HepG2 (cell line): ENCODE measurements around the gene ANKS3. TPM values are rescaled to one million over a fixed set of nuclear protein-coding genes. Genes with fewer than 3 reads are reported as not detected.

ENCODE experiments used
- ATAC-seq: fragments of 200-7000 bp; cut with Tn5 transposase; 3 replicates; pipeline ENCODE4 v1.9.1; 2020; ENCODE audit warnings: mild to moderate bottlenecking, moderate library complexity
- BruUV-seq: library from RNA; stranded (reverse); fragments of 400-500 nt; replicated peaks from 2 replicates; lab custom pipeline; 2021; lab: Mats Ljungman, UMichigan
- CTCF ChIA-PET: fragments of 300-600 bp; formaldehyde crosslinking; extraction: SDS; loops from one replicate; lab custom pipeline; 2021; ENCODE audit warnings: low total read pairs, inconsistent platforms, low intra/inter-chr PET ratio; lab: Yijun Ruan, JAX
- POLR2A ChIA-PET: fragments of 350-600 bp; sonication (Branson Sonifier 250); formaldehyde crosslinking; loops from one replicate; lab custom pipeline; 2020; ENCODE audit warnings: antibody characterized with exemption, inconsistent platforms; lab: Yijun Ruan, JAX
- DNase-seq: peaks from one replicate; pipeline ENCODE4 v3.0.0-alpha.2; 2015; ENCODE audit warnings: low spot score
- FAIRE-seq: peaks from 3 replicates; lab custom pipeline; 2011; peaks lifted over from hg19 to GRCh38; lab: Jason Lieb, UNC
- H2AFZ ChIP-seq: one replicate; pipeline ENCODE4 v1.6.1; 2011; ENCODE audit warnings: low read length, inconsistent platforms
- H3K27ac ChIP-seq: fragments of 300-600 bp; 3 replicates; pipeline ENCODE4 v1.8.0; 2011; ENCODE audit warnings: mixed run types, mild to moderate bottlenecking, mixed read lengths, low read length, inconsistent platforms; ENCODE audit not compliant: insufficient read depth; ENCODE audit errors: extremely low read length
- H3K27me3 ChIP-seq, 2 experiments: fragments of 200-600 bp in 1 of 2; 2 replicates in 1 of 2; 3 replicates in 1 of 2; pipeline versions ENCODE4 v1.6.0 to v1.8.0; 2011; ENCODE audit warnings: low read length in 2 of 2, mild to moderate bottlenecking in 2 of 2, moderate library complexity in 2 of 2, inconsistent platforms in 1 of 2; ENCODE audit not compliant: insufficient read depth in 2 of 2, control insufficient read depth in 1 of 2
- H3K36me3 ChIP-seq, 2 experiments: fragments of 200-600 bp in 1 of 2; replicated peaks in 1 of 2; 2 replicates in 1 of 2; 3 replicates in 1 of 2; pipeline versions ENCODE4 v1.5.1 to v1.8.0; 2011; ENCODE audit warnings: low read length in 2 of 2, inconsistent platforms in 1 of 2; ENCODE audit not compliant: insufficient read depth in 2 of 2, control insufficient read depth in 1 of 2
- H3K4me1 ChIP-seq: 2 replicates; pipeline ENCODE4 v1.5.1; 2012; ENCODE audit warnings: low read length, inconsistent platforms; ENCODE audit not compliant: insufficient read depth
- H3K4me2 ChIP-seq: 2 replicates; pipeline ENCODE4 v1.6.0; 2011; ENCODE audit warnings: low read depth, low read length, inconsistent platforms
- H3K4me3 ChIP-seq, 3 experiments: fragments of 200-600 bp in 1 of 3; sonication (generic), shearing (Covaris generic) in 1 of 3; replicated peaks in 1 of 3; 2 replicates each; pipeline ENCODE4 v1.5.1; 2011 to 2016; ENCODE audit warnings: low read length in 3 of 3, inconsistent platforms in 2 of 3, low read depth in 2 of 3, mild to moderate bottlenecking in 2 of 3, control low read depth in 1 of 3, mixed read lengths in 1 of 3; ENCODE audit not compliant: insufficient read depth in 1 of 3
- H3K79me2 ChIP-seq: one replicate; pipeline ENCODE4 v1.6.1; 2011; ENCODE audit warnings: low read length, inconsistent platforms; ENCODE audit not compliant: insufficient read depth
- H3K9ac ChIP-seq: 2 replicates; pipeline ENCODE4 v1.6.0; 2011; ENCODE audit warnings: mild to moderate bottlenecking, low read depth, low read length, inconsistent platforms; ENCODE audit not compliant: insufficient read depth
- H3K9me3 ChIP-seq: 2 replicates; pipeline ENCODE4 v1.5.1; 2012; ENCODE audit warnings: mild to moderate bottlenecking, low read length
- H4K20me1 ChIP-seq: 2 replicates; pipeline ENCODE4 v1.6.0; 2011; ENCODE audit warnings: inconsistent platforms, mild to moderate bottlenecking, low read length, moderate library complexity; ENCODE audit not compliant: insufficient read depth
- ATF7-NPFF ChIP-seq: sonication (generic); formaldehyde crosslinking; IDR thresholded peaks from 2 replicates; pipeline ENCODE4 v1.8.1; 2023; ENCODE audit warnings: mild to moderate bottlenecking, low read depth, missing genetic modification reagents, moderate library complexity
- CBFB ChIP-seq: sonication (generic); formaldehyde crosslinking; IDR thresholded peaks from 2 replicates; pipeline ENCODE4 v1.4.0; 2020; ENCODE audit warnings: missing genetic modification reagents
- CBX1 ChIP-seq: IDR thresholded peaks from one replicate; pipeline ENCODE4 v1.6.1; 2016; ENCODE audit warnings: antibody characterized with exemption, low read depth
- GATAD2A ChIP-seq: IDR thresholded peaks from 2 replicates; pipeline ENCODE4 v1.6.1; 2016
- HNF4G ChIP-seq, 2 experiments: sonication (generic) in 1 of 2; formaldehyde crosslinking in 1 of 2; IDR thresholded peaks; 2 replicates each; pipeline versions ENCODE4 v1.4.0 to v1.6.1; 2011 to 2020; ENCODE audit warnings: borderline replicate concordance in 2 of 2, low read depth in 2 of 2, mild to moderate bottlenecking in 2 of 2, low read length in 1 of 2, missing genetic modification reagents in 1 of 2, moderate library complexity in 1 of 2
- IKZF1 ChIP-seq: fragments of 450-650 bp; IDR thresholded peaks from 2 replicates; pipeline ENCODE4 v1.7.1; 2016
- KLF15 ChIP-seq: sonication (generic); formaldehyde crosslinking; IDR thresholded peaks from 2 replicates; pipeline ENCODE4 v1.8.1; 2023; ENCODE audit warnings: borderline replicate concordance, mild to moderate bottlenecking, inconsistent platforms, missing genetic modification reagents, mixed read lengths
- MAFK ChIP-seq, 2 experiments: IDR thresholded peaks in 1 of 2; conservative IDR thresholded peaks in 1 of 2; 2 replicates each; pipeline ENCODE4 v1.6.1; 2011; ENCODE audit warnings: improper control_type of control experiment in 2 of 2, low read length in 2 of 2
- SRF ChIP-seq: IDR thresholded peaks from 2 replicates; pipeline ENCODE4 v1.6.1; 2011; ENCODE audit warnings: mild to moderate bottlenecking, low read depth, low read length, moderate library complexity
- ZFY ChIP-seq: sonication (generic); formaldehyde crosslinking; IDR thresholded peaks from 2 replicates; pipeline ENCODE4 v1.4.0; 2020; ENCODE audit warnings: missing genetic modification reagents
- ZNF605 ChIP-seq: sonication (generic); formaldehyde crosslinking; IDR thresholded peaks from 2 replicates; pipeline ENCODE4 v1.8.0; 2022; ENCODE audit warnings: mild to moderate bottlenecking, missing genetic modification reagents
- ZNF790 ChIP-seq: sonication (generic); formaldehyde crosslinking; IDR thresholded peaks from 2 replicates; pipeline ENCODE4 v1.8.0; 2022; ENCODE audit warnings: missing genetic modification reagents, mild to moderate bottlenecking, borderline replicate concordance
- WGBS: methylation state at CpG from one replicate; pipeline ENCODE4 v1.1.6; 2017; ENCODE audit warnings: low lambda C conversion rate; 5-methylcytosine and 5-hydroxymethylcytosine counted together
- in situ Hi-C: cut with HindIII; loops from 2 replicates; pipeline ENCODE4 v1.10.0; 2017; ENCODE audit warnings: low pct_unique_long_range_greater_than_20kb; ENCODE audit not compliant: extremely low pct_ligation_motif_present
- intact Hi-C: fragments of 100-400 bp; cut with micrococcal nuclease; formaldehyde crosslinking; loops from one replicate; pipeline ENCODE4 v1.10.0; 2022; ENCODE audit not compliant: unreplicated experiment
- polyA plus RNA-seq, 8 experiments: library from polyadenylated mRNA; depleted of rRNA in 3 of 8; stranded (reverse) in 7 of 8; unstranded in 1 of 8; fragments of >200 nt; fragmentation: Illumina TruSeq in 4 of 8; extraction: Trizol in 4 of 8; gene quantifications; 2 replicates each; pipeline versions ENCODE4 v1.2.1 to v1.2.3, GENCODE V29; 2011 to 2016; ENCODE audit warnings: low read depth in 4 of 8, missing spikeins in 1 of 8, mixed read lengths in 1 of 8; ENCODE audit not compliant: insufficient read depth in 1 of 8
- total RNA-seq, 5 experiments: library from RNA; depleted of rRNA; stranded (reverse); fragments of >200 nt; fragmentation: Illumina TruSeq; extraction: Trizol; gene quantifications; 2 replicates each; pipeline ENCODE4 v1.2.3, GENCODE V29; 2016; ENCODE audit warnings: low read depth in 1 of 5
- TF ChIP-seq, protein P1 (sequence below): sonication (generic); formaldehyde crosslinking; IDR thresholded peaks from 2 replicates; pipeline ENCODE4 v1.8.1; 2022; ENCODE audit warnings: low read depth, mild to moderate bottlenecking, missing genetic modification reagents
- TF ChIP-seq, protein P2 (sequence below), 2 experiments: sonication (generic) in 1 of 2; formaldehyde crosslinking in 1 of 2; IDR thresholded peaks; 2 replicates each; pipeline versions ENCODE4 v1.5.1 to v1.6.1; 2011 to 2020; ENCODE audit warnings: borderline replicate concordance in 1 of 2, low read depth in 1 of 2, low read length in 1 of 2, mild to moderate bottlenecking in 1 of 2, missing genetic modification reagents in 1 of 2, moderate library complexity in 1 of 2

ANKS3 gene
- total and polyA plus RNA-seq, 2 of the 13 experiments (the other 11 are each of a cell fraction or from before 2014, with no cell fraction given), result 11.4 to 15.9 TPM

DNA sequence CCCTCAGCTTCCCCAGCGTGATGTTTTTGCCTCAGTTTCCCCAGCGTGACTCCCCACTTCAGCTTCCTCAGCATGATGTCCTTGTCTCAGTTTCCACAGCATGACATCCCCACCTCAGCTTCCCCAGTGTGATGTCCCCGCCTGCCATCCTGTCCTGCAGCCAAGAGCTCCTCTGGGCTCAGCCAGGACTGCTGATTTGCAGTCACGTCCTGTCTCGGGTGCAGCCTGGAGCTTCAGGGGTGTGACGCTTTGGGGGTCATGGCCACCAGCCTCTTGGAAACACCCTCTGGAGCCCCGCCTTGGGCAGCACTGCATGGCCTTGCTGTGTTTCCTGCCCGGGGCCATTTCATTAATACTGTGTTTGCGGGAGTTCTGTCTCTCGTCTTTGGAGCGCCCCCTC lies 57.2 kb downstream of the ANKS3 start (continued):
- TF ChIP-seq, protein P1, sequence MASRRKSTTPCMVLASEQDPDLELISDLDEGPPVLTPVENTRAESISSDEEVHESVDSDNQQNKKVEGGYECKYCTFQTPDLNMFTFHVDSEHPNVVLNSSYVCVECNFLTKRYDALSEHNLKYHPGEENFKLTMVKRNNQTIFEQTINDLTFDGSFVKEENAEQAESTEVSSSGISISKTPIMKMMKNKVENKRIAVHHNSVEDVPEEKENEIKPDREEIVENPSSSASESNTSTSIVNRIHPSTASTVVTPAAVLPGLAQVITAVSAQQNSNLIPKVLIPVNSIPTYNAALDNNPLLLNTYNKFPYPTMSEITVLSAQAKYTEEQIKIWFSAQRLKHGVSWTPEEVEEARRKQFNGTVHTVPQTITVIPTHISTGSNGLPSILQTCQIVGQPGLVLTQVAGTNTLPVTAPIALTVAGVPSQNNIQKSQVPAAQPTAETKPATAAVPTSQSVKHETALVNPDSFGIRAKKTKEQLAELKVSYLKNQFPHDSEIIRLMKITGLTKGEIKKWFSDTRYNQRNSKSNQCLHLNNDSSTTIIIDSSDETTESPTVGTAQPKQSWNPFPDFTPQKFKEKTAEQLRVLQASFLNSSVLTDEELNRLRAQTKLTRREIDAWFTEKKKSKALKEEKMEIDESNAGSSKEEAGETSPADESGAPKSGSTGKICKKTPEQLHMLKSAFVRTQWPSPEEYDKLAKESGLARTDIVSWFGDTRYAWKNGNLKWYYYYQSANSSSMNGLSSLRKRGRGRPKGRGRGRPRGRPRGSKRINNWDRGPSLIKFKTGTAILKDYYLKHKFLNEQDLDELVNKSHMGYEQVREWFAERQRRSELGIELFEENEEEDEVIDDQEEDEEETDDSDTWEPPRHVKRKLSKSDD (CRISPR knock-in tag), result no peak
- TF ChIP-seq, protein P2, sequence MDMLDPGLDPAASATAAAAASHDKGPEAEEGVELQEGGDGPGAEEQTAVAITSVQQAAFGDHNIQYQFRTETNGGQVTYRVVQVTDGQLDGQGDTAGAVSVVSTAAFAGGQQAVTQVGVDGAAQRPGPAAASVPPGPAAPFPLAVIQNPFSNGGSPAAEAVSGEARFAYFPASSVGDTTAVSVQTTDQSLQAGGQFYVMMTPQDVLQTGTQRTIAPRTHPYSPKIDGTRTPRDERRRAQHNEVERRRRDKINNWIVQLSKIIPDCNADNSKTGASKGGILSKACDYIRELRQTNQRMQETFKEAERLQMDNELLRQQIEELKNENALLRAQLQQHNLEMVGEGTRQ (IDR thresholded peaks at IDR 0.05; ENCODE audit: low read depth, low read length), result no peak
- TF ChIP-seq, protein P2 (CRISPR knock-in tag; IDR thresholded peaks at IDR 0.05; ENCODE audit: borderline replicate concordance), result no peak

DNA sequence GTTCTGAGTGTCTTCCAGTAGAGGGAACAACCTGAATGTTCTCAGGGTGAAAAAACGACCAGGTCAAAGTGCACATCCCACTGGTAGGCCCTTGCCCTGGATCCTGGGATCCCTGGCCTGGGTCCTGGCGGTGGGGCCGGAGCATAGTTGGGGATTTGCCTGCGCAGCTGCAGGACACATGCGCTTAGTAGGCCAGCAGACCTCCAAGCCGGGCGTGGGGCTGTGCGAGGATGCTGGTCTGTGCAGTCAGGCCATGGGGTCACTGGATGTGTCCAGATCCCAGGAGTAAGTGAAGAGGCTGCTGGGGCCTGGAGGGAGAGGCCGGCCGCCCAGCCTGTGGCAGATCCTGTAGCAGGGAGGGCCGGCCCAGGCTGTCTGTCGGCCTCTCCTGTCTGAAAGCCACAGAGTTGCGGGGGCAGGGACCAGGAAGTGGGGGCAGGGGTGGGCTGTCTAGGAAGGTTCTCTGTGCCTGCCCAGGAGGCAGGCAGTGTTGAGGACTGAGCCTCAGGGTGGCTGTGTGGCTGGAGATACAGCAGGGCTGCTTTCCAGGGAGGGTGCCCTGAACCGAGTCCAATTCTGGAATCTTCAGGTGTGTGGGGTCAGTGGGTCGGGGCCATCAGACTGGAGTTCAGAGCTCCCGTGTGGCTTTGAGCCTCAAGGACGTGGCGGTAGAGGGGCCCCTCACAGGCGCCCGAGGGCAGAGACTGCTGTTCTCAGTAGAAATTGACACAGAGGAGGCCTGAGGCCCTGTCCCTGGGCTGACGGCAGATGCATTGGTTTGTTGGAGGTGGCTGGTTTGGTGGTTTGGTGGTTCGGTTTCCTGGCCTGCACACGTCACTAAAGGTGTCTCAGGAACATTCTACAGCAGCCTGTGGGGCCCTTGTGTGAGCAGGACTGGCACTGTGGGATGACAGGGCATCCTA lies 57.9 kb downstream of the ANKS3 start:
- Histone ChIP-seq H3K27ac (peak overlapping the region; percentile 70), H3K27me3 (no peaks in the 10 kb centered on the region), H3K4me1 (peaks cover 40% of the 10 kb centered on the region), H2AFZ (no peak overlapping the region), H3K4me2 (peak overlapping the region; percentile 18), H3K36me3 (peaks cover 16 to 44% of the 10 kb centered on the region in 2 experiments; a peak in 4 of 5 replicates), H3K9me3 (no peaks in the 10 kb centered on the region), H3K9ac (peak overlapping the region; percentile 46; the same call in 1 of the 2 replicates), H3K4me3 (no peak overlapping the region), H3K79me2 (peaks cover 3% of the 10 kb centered on the region), H4K20me1 (no peaks in the 10 kb centered on the region)
- ATAC-seq, result peak; percentile 61
- intact Hi-C loops (no loop called here), in situ Hi-C loops (no loop called here)
- DNase-seq, result peak; percentile 35
- WGBS, result 45% methylated on average over 3 of the region's 23 CpGs
- FAIRE-seq, result no peak
- ChIA-PET POLR2A (interaction anchor here (2.1 kb wide), 1 partner anchor 58 kb away, joined by 4 read pairs; no protein-coding TSS in a partner anchor), CTCF (no interaction called here)
- no TSS peak for BruUV-seq
- TF ChIP-seq CBFB (CRISPR knock-in tag) (no peak), ZNF605 (no peak), KLF15 (no peak), ZFY (peak; percentile 38; the same call in 1 of the 2 replicates), GATAD2A (0 out of 2 replicates have a peak, but pooled peaks have one; percentile 25), ATF7-NPFF (CRISPR knock-in tag) (no peak), IKZF1 (no peak), SRF (no peak), ZNF790 (CRISPR knock-in tag) (no peak), HNF4G (IDR thresholded peaks at IDR 0.05; ENCODE audit: borderline replicate concordance, low read depth, low read length) (0 out of 2 replicates have a peak, but pooled peaks have one; percentile 12), HNF4G (CRISPR knock-in tag; IDR thresholded peaks at IDR 0.05; ENCODE audit: borderline replicate concordance, low read depth) (no peak), CBX1 (no peak), MAFK (conservative IDR thresholded peaks at IDR 0.05 in 1 of 2, IDR thresholded peaks at IDR 0.05 in 1 of 2; ENCODE audit: low read length in 2 of 2) (no peak)
